Measurements from ENCODE around the gene SLC24A3. TPM values are rescaled to one million over a fixed set of nuclear protein-coding genes. Genes with fewer than 3 reads are reported as not detected.

Gene SLC24A3
- total RNA-seq, 1 donor from 2014 or later: not detected

DNA sequence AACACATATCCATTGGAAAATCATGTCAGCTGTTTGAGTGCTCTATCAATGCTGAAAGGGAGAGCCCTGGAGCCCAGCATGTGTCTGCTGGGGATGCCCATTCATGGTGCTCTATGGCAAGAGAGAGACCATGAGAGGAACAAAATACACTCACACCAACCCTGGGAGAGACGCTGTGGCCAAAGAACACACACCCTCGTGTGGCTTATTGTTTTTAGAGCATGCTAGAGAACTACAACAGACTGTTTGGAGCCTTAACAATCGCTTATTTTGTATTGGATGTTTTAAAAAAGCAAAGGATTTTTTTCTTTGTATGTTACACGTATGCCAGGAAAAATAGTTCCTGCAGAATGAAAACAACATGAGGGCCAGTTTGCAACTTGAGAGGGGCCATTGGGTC is 151.0 kb downstream of the SLC24A3 start:
- TF ChIP-seq, protein P1, sequence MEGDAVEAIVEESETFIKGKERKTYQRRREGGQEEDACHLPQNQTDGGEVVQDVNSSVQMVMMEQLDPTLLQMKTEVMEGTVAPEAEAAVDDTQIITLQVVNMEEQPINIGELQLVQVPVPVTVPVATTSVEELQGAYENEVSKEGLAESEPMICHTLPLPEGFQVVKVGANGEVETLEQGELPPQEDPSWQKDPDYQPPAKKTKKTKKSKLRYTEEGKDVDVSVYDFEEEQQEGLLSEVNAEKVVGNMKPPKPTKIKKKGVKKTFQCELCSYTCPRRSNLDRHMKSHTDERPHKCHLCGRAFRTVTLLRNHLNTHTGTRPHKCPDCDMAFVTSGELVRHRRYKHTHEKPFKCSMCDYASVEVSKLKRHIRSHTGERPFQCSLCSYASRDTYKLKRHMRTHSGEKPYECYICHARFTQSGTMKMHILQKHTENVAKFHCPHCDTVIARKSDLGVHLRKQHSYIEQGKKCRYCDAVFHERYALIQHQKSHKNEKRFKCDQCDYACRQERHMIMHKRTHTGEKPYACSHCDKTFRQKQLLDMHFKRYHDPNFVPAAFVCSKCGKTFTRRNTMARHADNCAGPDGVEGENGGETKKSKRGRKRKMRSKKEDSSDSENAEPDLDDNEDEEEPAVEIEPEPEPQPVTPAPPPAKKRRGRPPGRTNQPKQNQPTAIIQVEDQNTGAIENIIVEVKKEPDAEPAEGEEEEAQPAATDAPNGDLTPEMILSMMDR (IDR thresholded peaks at IDR 0.05): no peak

DNA sequence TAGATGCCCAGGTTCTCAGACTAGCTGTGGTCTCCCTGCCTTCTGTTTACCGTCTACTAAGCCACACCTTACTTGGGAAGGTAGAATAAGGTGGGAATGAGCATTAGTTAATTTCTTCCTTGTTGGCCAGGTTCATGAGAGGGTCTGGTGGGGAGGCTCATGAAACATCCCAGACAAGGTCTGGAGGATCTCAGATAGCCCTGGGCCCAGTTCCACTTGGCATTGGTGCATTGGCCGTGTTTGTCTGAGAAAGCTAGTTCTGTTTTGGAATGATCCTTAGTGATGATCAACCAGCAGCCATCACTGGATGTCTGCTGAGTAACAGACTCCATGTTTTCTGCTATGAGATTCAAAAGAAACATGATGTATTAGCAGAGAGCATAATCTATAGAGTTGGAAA is 155.1 kb downstream of the SLC24A3 start:
- intact Hi-C loops (cut with micrococcal nuclease): no loop called here

More for the DNA sequence above, 151.0 kb downstream of the SLC24A3 start:
- Mint-ChIP-seq H3K36me3 (ENCODE audit: low read depth) (no peaks in the 10 kb centered on the region), H3K27ac (no peak overlapping the region), H3K4me1 (no peaks in the 10 kb centered on the region), H3K4me3 (no peak overlapping the region), H3K27me3 (peaks cover 12% of the 10 kb centered on the region), H3K9me3 (no peaks in the 10 kb centered on the region)
- intact Hi-C loops (cut with micrococcal nuclease): no loop called here
- ChIA-PET CTCF (no interaction called here), POLR2A (no interaction called here)
- ATAC-seq (ENCODE audit: low read depth) (no peak), DNase-seq (no peak)

DNA sequence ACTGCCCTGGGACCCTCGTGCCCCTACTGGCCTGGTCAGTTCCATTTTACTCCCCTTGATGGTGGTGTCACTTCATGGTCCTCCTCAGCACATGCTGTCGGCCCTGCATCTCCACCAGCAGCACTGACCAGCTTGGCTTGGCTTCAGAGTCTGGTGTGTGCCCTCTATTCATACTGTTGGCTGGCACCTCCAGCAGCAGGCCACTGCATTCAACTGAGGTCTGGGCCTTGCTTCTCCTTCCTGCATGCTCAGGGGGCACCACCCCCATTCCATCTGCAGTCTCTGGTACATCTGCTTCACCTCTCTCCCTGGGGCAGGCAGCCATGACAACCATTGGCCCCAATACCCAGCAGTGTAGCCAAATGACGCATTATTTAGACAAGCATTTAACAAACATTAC is 155.9 kb downstream of the SLC24A3 start:
- H3K36me3 Mint-ChIP-seq (ENCODE audit: low read depth): no peaks in the 10 kb centered on the region
- H3K4me3 Mint-ChIP-seq: no peak overlapping the region
- peaks cover 10% of the 10 kb centered on the region for H3K27me3 Mint-ChIP-seq
- ChIA-PET CTCF (no interaction called here), POLR2A (no interaction called here)
- ATAC-seq (ENCODE audit: low read depth) (no peak), DNase-seq (no peak)
- intact Hi-C loops (cut with micrococcal nuclease): no loop called here
- H3K27ac Mint-ChIP-seq: no peak overlapping the region
- H3K9me3 Mint-ChIP-seq: no peaks in the 10 kb centered on the region
- no peaks in the 10 kb centered on the region for H3K4me1 Mint-ChIP-seq
- TF ChIP-seq, protein P1 (IDR thresholded peaks at IDR 0.05): no peak

More for the DNA sequence above, 155.1 kb downstream of the SLC24A3 start:
- TF ChIP-seq, protein P1 (IDR thresholded peaks at IDR 0.05): no peak
- no peak for ATAC-seq (ENCODE audit: low read depth)
- Mint-ChIP-seq H3K4me3 (no peak overlapping the region), H3K36me3 (ENCODE audit: low read depth) (no peaks in the 10 kb centered on the region), H3K27me3 (peaks cover 11% of the 10 kb centered on the region), H3K27ac (no peak overlapping the region), H3K4me1 (no peaks in the 10 kb centered on the region), H3K9me3 (no peaks in the 10 kb centered on the region)
- CTCF ChIA-PET: no interaction called here
- POLR2A ChIA-PET: no interaction called here
- no peak for DNase-seq

DNA sequence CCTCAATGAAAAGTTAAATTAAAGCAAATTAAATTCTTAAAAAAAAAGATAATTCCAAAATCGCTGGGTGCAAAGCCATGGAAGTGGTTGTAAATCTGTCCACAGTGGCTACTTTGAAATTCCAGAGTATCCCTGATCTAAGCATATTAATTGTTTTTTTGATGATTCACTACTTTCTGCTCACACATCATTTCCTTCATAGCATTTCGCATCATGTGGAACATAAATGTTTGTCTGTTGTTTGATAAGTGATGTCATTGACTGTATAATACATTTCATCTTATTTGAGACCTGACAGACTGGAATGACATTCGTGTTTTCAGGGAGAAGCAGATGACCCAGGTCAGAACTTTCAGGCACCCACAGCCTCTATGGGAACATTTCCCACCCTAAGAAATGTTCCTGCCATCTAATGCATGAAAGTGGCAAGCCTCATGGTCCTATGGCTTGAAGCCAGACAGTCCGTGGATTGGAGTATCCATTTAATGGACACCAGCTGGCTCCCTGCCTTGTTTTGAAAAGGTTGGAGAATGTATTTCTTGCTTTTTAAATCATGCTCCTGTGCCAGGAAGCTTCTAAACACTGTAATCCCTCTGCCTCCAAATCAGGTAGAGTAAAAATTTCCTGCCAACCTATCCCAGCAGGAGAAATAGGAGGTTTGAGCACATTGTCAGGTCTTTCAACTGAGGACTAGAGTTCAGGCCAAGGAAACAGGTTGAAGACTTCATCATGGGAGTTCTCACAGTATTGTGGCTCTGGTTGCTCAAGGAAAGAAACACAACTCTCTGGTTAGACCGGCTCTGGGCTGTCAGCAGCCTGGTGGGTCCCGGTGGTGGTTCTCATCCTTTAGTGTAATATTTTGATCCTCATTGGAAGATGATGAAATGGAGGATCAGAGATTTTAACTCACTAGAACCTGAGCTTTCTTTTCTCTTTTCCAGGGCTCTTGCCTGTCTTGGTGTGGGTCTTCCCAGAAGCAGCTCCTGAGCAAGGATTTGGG is 157.9 kb downstream of the SLC24A3 start:
- H3K4me1 Mint-ChIP-seq: no peaks in the 10 kb centered on the region
- TF ChIP-seq, protein P1 (IDR thresholded peaks at IDR 0.05): no peak
- ATAC-seq (ENCODE audit: low read depth): no peak
- H3K36me3 Mint-ChIP-seq (ENCODE audit: low read depth): no peaks in the 10 kb centered on the region
- DNase-seq: no peak
- intact Hi-C loops (cut with micrococcal nuclease): no loop called here
- H3K9me3 Mint-ChIP-seq: no peaks in the 10 kb centered on the region
- H3K4me3 Mint-ChIP-seq: no peak overlapping the region
- H3K27me3 Mint-ChIP-seq: peaks cover 7% of the 10 kb centered on the region
- CTCF ChIA-PET: no interaction called here
- POLR2A ChIA-PET: no interaction called here
- H3K27ac Mint-ChIP-seq: no peak overlapping the region

- H3K9me3 Mint-ChIP-seq: no peaks in the 10 kb centered on the region
- H3K27ac Mint-ChIP-seq: no peak overlapping the region
- DNase-seq: no peak
- peaks cover 5% of the 10 kb centered on the region for H3K27me3 Mint-ChIP-seq
- H3K36me3 Mint-ChIP-seq (ENCODE audit: low read depth): no peaks in the 10 kb centered on the region
- no peak overlapping the region for H3K4me3 Mint-ChIP-seq
- TF ChIP-seq, protein P1 (IDR thresholded peaks at IDR 0.05): no peak
- ChIA-PET POLR2A (no interaction called here), CTCF (no interaction called here)
- no peak for ATAC-seq (ENCODE audit: low read depth)
- intact Hi-C loops (cut with micrococcal nuclease): no loop called here
- H3K4me1 Mint-ChIP-seq: no peaks in the 10 kb centered on the region
These were observed 158.7 kb downstream of the SLC24A3 start for GRCh38 chr20:19371112-19371511.
